GM19351 (cell line): ENCODE data around the gene WSCD2.

Source experiments
- ATAC-seq: cut with Tn5 transposase; IDR thresholded peaks from one replicate; pipeline ENCODE4 v1.9.1; 2021; ENCODE audit warnings: mild to moderate bottlenecking, moderate library complexity; ENCODE audit not compliant: unreplicated experiment

WSCD2 gene

DNA sequence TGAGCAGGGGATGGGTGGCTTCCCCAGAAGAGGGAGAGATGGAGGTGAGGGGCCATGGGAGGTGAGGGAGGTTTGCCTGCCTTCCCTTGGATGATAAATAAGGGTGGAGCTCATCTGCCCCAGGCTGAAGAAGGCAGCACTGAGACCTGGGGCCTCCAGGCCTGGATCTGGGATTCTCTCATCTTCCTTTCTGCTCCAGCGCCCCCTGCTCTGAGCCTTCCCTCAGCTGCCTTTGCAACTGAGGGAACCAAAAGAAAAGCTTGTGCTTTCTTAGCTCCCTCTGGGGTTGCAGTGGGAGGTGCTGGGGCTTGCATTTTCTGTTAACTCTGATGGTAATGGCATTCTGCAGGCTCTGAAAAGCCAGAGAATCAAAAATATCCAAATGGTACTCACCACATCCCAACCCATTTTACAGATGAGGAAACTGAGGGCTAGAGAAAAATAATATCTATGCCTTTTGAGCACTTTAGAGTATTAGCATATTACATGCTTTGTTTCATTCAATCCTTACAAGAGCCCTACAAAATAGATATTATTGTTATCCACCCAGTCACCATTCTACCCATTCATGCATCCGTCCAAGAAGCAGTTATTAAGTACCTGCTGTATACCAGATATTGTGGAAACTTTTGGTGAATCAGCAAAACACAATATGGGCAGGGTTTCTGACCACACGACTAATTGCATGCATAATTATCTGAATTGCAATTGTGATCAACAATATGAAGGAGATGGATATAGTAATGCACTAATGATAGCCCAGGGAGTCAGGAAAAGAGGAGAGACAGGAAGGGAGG lies 102.2 kb downstream of the WSCD2 start:
- ATAC-seq: no peak

DNA sequence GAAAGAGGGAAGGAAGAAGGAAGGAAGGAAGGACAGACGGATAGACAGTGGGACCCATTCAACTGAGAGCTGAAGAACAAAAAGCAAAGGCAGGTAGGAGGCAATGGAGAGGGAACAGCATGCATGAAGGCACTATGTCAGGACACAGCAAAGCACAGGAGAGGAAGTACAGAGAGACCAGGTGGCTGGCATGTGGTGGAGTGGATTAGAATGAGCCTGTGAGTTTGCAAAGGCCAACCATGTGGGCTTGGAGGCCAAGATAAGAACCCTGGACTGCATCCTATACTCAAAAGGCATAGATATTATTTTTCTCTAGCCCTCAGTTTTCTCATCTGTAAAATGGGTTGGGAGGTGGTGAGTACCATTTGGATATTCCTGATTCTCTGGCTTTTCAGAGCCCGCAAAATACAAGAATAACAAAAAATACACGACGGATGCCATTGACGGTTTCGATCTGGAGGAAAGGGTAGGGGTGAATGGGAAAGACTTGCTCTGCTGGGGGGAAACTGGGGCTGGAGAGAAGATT lies 102.9 kb downstream of the WSCD2 start:
- ATAC-seq: no peak

DNA sequence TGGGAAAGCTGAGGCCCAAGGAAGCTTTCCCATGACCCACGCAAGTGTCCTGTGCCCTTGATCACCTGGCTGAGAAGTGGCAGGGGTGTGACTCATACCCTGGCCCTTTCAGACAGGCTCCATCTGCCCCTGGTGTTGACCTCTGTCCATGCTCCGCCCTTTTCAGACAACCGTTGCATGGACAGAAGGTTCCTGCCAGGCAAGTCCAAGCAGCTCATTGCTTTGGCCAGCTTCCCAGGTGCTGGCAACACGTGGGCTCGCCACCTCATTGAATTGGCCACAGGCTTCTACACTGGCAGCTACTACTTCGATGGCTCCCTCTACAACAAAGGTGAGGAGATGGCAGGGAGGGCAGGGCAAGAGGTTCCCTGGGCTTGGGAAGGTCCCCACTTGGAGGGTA lies 103.5 kb downstream of the WSCD2 start:
- ATAC-seq: no peak

DNA sequence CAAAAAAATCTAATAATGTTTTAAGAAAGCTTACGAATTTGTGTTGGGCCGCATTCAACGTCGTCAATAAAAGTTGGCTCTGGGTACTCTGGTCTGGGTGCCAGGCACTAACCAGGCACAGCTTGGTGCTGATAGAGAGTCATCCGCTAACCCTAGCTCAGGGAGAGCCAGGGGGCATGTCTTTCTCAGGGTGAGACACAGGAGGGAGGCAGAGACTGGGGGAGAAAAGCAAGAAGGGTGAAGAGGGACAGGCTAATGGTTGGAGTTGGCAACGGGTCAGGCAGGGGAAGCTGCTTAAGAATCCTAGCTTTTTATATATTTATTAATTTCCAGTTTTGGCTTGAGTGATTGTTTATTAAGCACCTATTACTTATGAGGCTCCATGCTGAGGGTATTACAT lies 105.1 kb downstream of the WSCD2 start:
- ATAC-seq: no peak

DNA sequence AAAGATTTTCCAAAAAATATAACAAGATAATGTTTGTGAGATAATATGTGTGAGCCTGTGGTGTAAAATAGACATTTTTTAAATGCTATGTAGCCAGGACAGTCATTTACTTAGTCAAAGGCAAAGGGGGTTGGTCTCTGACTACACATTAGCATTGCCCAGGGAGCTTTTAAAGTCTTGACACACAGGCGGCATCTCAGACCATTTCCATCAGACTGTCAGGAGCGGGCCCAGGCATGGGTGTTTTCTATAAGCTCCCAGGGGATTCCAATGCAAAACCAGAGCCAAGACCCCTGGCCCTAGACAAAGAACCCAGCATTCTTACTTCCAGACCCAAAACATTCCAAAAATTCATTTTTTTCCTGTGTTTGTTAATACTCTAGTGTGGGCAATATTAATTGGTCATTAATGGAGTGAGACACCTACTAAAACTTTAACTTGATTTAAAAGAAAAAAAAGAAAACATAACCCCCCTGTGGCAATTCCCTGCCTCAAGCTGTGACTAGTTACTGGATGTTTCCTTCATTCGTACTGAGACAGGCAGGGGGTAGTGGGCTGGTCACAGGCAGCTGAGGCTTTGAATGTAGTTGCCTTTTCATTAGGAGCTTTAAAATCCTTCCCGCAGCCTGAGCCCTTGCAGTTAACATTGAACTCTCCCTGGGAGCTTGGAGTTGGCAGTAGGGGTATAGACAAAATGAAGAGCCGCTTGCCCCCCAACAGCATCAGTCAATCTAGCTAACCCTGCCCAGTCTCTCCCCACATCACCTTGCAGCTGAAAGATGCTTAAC lies 106.3 kb downstream of the WSCD2 start:
- ATAC-seq: no peak

DNA sequence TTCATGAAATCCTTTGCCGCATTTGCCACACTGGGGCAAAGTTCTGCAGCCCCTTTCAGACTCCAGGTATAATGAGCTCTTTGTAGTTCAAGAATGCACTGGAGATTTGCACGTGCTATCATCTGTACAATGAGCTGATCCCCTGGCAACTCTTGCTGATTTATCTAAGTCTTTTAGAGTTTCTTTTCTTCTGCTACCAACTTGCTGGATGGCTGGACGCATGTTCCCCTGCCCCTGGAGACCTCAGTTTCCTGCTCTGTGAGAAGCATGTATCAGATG lies 106.8 kb downstream of the WSCD2 start:
- no peak for ATAC-seq

DNA sequence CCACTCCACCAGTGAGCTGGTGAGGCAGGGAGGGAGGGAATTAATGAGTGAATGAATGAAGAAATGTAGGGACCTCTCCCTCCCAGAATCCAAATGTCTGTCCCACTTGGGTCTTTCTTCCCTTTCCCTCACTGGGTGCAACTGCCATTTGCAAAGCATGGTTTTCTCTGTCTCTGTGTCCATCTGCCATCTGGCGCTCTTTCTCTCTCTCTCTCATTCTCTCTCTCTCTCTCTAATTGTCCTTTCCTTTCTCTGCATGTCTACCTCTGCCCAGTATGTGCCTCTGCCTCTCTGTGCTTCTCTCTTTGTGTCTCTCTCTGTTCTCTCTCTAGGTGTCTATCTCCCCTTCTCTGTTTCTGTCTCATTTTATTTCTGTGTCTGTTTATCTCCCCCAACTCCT lies 107.3 kb downstream of the WSCD2 start:
- ATAC-seq: no peak

DNA sequence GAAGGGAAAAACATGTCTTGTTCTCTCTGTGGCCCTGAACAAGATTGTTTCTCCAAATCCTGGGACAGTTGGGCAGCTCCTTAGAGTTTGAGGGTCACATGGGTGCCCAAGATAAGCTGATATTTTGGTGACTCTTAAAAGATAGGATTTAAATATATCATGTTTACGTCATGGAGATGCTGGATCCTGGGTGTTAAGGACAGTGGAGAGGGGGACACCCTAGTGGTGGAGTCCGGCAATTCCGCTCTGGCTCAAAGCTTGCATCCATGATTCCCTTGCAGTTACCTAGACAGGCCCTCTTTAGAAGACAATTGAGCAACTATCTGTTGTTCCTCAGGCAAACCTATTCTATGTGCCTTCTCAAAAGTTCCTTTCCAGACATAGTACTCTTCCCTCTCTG lies 108.2 kb downstream of the WSCD2 start:
- no peak for ATAC-seq

DNA sequence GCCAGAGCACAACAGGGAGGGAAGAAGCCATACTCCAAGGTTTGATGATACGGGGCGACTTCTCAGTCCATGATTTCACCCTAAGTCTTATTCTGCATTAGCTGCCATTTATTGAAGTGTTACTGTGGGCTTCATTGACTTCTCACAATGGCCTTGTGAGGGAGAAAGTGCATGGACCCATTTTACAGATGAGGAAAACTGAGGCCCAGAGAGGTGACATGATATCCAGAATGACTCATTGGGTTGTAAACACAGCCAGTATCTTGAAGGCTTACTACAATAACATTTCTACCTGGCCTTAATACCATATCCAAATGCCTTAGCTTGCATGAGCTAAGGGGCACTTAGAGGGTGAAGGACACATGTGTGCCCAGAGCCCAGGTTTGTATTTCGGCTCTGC lies 109.4 kb downstream of the WSCD2 start:
- no peak for ATAC-seq

DNA sequence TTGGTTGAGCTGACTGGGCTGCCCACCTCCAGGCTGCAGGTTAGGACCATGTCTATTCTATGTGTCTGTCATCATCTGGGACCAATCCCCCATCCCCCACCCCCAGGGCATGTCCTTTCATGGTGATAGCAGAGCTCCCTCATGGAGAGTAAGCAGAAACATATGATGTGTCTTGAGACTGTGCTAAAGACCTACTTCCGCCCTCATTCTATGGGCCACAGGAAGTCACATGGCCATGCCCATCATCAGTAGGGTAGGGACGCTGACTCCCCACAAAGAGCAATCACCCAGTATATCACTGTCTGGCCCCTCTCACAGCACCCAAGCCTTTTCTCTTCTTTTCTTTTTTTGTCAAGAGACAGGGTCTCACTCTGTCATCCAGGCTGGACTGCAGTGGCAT lies 110.3 kb downstream of the WSCD2 start:
- no peak for ATAC-seq

DNA sequence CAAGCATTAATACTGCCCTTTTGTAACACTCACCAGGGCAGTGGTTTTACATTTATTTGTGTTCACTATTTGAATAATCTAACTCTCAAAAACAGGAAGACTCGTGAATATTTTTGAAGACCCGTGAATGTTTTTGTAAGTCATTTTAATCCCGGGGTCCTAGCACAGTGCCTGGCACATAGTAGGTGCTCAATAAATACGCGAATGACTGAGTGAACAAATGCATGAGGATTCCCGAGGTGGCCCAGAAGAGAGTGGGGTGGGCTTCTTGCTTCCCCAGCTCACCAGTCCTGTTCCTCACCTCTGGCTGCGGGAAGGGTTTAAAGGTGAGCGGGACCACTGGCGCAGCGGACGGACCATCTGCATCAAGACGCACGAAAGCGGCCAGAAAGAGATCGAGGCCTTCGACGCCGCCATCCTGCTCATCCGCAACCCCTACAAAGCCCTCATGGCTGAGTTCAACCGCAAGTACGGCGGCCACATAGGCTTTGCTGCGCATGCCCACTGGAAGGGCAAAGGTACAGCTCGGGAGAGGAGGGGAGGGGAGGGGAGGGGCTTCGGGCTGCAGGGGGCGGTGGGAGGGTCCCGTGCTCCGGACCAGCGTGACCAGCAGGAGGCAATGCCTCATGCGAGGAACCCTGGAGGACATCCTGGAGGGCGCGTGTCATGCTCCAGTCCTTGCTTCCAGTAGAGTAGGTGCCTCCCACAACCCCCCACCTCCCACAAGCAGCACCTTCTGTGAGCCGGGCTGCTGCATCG lies 111.1 kb downstream of the WSCD2 start:
- no peak for ATAC-seq

DNA sequence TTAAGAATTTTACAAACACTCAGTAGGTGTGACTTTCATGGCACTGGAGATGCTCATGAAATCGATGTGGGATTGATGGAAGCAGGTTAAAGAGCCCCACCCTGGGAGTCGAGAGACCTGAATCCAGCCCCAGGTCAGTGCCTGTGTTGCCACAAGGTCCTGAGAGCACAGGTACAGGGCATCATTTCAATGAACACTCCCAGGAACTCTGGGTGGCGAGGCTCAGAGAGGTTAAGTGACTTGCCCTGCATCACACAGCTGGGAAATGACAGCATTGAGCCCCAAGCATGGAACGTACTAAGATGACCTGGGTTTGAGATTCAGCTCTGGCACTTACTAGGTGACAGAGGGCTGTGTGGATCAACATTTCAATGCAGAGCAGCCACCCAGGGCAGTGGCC lies 111.8 kb downstream of the WSCD2 start:
- ATAC-seq: no peak

DNA sequence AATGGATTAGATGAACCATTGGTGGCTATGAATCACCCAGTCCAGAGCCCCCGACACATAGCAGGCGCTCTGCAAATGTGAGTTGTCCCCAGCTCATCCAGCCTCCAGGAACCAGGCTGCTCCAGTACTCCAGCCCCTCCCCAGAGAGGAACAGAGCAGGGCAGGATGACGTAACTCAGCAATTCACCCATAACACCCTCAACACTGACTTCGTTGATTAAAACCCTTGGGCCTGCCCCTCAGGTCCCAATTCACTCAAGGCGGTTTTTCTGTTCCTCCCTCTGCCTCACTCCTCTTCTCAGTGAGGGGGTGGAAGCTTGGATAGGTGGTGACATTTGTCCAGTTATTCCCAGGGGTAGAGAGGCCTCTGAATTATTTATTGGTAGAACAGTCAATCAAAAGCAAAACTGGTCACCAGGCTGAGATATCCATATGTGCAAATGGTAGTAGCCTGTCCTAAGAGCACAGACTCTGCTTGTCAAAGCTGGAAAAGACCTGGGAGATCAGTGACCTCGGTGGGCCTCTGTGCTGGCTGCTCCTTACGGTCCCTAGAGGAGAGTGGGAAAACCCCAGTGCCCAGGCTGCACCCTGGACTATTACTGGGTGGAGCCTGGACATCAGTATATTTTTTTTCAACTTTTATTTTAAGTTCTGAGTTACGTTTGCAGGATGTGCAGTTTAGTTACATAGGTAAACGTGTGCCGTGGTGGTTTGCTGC lies 113.1 kb downstream of the WSCD2 start:
- no peak for ATAC-seq

DNA sequence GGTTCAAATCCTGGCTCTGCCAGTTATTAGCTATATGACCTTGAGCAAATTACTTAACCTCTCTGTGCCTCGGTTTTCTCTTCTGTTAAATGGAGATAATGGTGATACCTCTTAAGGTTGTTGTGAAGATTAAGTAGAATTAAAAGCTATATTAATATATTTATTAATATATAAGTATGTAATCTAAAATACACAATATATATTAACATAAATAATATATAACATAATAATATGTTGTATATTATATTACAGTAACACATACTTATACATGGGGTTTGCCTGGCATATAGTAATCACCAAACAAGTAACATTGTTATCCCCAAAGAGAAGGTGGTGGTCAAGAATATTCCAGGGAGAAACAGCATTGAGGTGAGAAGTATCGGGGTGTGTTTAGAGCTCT lies 118.0 kb downstream of the WSCD2 start:
- ATAC-seq: no peak

DNA sequence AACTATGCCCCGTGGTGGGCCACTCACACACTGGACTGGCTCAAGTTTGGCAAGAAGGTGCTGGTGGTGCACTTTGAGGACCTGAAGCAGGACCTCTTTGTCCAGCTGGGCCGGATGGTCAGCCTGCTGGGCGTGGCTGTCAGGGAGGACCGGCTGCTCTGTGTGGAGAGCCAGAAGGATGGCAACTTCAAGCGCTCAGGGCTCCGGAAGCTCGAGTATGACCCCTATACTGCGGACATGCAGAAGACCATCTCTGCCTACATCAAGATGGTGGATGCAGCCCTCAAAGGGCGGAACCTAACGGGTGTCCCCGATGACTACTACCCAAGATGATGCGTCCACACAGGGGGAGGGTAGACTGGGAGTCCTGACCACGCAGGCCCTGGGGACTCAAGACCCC lies 118.9 kb downstream of the WSCD2 start:
- no peak for ATAC-seq

DNA sequence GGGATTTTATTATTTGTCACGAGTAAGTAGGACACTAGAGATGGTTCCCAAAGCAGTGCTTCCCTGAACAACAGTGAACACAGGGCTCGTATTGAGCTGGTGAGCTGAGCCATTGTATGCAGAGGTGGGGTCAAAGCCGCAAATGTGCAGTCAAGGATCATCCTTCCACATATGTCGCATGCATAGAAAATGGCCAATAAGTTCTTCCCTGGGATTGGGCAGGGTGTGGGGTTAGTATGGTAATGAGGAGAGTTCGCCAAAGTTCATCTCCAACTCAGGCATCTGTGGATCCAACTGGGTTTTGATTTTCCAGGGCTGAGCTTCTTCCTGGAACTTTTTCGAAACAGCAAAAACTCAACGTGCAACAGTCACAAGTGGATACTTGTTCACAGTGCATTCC lies 123.4 kb downstream of the WSCD2 start:
- ATAC-seq: no peak

DNA sequence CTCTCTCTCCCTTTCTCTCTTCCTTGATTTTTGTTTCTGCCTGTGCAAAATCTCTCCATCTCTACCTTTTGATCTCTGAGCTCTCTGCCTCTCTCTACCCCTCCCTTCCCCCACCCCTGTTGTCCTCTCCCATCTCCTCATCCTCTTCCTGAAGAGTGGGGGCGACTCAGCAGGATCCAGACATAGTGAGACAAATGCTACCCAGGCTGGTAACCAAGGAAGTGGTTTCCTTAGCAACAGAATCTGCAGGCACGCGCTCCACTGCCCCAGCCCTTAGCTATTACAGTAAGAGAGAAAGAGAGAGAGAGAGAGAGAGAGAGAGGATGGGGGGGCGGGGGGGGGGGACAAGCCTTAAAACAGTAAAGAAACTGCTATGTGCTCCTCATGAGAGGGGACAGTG lies 124.5 kb downstream of the WSCD2 start:
- no peak for ATAC-seq

DNA sequence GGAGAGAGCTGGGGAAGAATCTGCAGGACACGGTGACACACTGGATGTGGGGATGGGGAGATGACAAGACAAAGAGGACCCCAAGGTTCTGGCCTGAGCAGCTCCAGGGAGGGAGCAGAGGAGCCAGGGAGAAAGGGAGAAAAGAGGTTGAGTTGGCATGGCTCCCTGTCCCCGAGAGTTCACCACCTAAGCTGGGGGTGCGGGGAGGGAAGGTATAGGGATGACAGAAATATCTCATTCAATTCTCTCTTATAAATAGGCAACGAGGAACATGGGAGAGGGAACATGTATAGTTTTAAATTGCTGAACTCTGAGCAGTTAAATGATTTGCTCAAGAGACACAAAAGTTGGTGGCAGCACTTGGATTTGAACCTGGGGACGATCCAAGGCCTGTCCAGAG lies 124.9 kb downstream of the WSCD2 start:
- ATAC-seq: no peak

DNA sequence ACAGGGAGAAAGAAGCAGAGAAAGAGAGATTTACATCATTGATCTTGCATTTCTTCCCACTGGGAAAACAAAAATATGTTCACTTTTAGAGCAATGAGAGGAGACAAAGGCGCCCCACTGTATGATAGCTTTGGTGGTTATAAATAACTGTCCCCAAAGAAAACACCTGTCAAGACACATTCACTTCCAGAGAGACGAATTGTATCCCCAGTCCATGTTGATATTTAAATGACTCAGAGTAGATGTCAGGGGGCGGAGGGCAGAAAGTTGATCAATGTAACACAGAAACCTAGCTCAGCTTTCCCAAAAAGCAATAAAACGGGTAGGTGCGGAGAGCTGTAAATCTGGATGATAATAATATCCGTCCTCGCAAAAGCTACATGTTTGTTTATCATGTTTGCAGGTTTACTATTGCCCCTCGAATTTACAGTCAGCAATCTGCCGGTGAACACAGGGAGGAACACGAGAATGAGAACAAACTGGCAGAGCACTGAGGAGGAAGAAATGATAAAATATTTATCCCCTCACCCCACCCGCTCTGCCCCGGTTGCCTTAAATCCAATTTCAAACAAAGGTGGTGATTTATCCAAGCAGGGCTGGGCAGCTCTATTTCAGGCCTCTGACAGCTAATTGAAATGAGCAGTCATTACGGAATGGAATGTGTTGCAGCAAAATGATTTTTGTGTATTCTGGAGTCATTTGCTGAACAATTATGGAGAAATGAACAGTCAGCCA lies 125.6 kb downstream of the WSCD2 start:
- ATAC-seq: no peak

DNA sequence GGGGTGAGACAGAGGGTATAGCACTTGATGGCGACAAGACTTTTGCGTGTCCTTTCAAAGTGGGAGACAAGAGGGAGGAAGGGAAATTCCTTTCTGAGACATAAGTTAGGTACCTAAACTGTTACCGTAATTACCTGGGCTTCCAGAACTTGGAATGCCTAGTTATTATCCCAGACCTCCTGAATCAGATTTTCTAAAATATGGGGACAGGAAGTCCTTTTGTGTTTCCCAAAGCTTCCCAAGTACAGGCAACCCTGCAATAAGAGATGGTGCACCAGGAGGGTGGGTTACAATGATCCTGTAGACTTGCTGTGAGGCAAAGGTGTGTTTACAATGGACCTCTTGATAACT lies 126.1 kb downstream of the WSCD2 start:
- ATAC-seq: no peak

DNA sequence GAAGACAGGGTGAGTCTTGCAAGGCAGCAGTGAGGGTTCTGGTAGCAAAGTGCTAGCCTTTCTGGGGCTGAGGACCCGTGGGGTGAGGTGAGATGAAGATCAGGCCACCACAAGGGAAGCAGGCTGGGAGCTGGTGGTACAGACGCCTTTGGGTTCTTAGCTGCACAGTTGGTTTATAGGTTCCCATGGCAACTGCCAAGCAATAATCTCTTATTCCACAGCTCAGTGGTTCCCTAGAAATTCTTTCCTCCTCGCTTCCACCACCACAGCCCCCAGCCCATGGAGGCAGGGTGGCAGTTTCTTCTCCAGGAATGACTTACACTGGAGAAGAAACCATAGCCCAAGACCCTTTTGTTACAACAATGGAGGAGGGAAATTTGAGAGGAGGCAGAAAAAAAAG lies 127.9 kb downstream of the WSCD2 start:
- no peak for ATAC-seq
